ENCODE measurements around the gene RANBP3L. TPM values are rescaled to one million over a fixed set of nuclear protein-coding genes. Genes with fewer than 3 reads are reported as not detected.
A peak's percentile ranks its signal among the peaks of the same experiment; 100 is the strongest.

RANBP3L gene
- total and polyA plus RNA-seq, 8 donors = 0.08 to 0.43 (median 0.23) TPM; not detected in 2

DNA sequence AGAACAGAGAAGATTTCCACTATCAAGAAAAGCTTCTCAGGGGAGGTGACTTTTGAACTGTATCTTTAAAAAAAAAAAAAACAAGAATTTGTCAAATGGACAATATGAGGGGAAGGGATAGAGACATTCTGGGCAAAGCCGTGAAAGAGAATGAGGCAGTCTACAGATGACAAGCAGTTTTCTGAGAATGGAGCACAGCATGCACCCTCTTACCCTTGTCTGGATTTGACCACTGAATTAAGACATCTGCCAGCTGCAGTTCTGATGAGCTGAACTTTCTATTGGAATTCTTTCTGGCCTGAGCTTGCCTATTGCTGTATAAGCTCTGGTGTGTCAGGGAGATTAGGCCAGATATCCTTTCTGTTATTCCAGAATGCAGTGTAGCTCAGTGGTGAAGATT lies 10.3 kb upstream of the RANBP3L start:
- intact Hi-C loops (cut with DNase I) = no loop called here

GRCh38 chr5:36310138-36310537 lies 8.4 kb upstream of the RANBP3L start:
- TF ChIP-seq, protein P1, sequence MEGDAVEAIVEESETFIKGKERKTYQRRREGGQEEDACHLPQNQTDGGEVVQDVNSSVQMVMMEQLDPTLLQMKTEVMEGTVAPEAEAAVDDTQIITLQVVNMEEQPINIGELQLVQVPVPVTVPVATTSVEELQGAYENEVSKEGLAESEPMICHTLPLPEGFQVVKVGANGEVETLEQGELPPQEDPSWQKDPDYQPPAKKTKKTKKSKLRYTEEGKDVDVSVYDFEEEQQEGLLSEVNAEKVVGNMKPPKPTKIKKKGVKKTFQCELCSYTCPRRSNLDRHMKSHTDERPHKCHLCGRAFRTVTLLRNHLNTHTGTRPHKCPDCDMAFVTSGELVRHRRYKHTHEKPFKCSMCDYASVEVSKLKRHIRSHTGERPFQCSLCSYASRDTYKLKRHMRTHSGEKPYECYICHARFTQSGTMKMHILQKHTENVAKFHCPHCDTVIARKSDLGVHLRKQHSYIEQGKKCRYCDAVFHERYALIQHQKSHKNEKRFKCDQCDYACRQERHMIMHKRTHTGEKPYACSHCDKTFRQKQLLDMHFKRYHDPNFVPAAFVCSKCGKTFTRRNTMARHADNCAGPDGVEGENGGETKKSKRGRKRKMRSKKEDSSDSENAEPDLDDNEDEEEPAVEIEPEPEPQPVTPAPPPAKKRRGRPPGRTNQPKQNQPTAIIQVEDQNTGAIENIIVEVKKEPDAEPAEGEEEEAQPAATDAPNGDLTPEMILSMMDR (IDR thresholded peaks at IDR 0.05) = no peak
- no peak for ATAC-seq
- H3K36me3 ChIP-seq = no peaks in the 10 kb centered on the region
- peaks cover 0 to 5% (median 0%) of the 10 kb centered on the region in 3 donors for H3K4me1 ChIP-seq
- H3K27me3 ChIP-seq = no peaks in the 10 kb centered on the region
- H3K27ac ChIP-seq = no peak overlapping the region
- FAIRE-seq = no peak
- H3K4me3 ChIP-seq = no peak overlapping the region
- no peak for DNase-seq
- 73 to 76% methylated on average over 3 of the region's 3 CpGs for WGBS, 2 donors
- no peaks in the 10 kb centered on the region for H3K9me3 ChIP-seq
- intact Hi-C loops (cut with DNase I) = no loop called here

More for the DNA sequence above, 10.3 kb upstream of the RANBP3L start:
- no peak overlapping the region for H3K4me3 ChIP-seq
- H3K4me1 ChIP-seq = no peaks in the 10 kb centered on the region
- ATAC-seq = no peak
- WGBS, 2 donors = 43 to 76% methylated on average over 1 of the region's 1 CpG
- H3K27ac ChIP-seq = no peak overlapping the region
- no peaks in the 10 kb centered on the region for H3K36me3 ChIP-seq
- no peak for FAIRE-seq
- no peaks in the 10 kb centered on the region for H3K9me3 ChIP-seq
- no peaks in the 10 kb centered on the region for H3K27me3 ChIP-seq
- TF ChIP-seq, protein P1 (IDR thresholded peaks at IDR 0.05) = no peak
- DNase-seq = no peak

DNA sequence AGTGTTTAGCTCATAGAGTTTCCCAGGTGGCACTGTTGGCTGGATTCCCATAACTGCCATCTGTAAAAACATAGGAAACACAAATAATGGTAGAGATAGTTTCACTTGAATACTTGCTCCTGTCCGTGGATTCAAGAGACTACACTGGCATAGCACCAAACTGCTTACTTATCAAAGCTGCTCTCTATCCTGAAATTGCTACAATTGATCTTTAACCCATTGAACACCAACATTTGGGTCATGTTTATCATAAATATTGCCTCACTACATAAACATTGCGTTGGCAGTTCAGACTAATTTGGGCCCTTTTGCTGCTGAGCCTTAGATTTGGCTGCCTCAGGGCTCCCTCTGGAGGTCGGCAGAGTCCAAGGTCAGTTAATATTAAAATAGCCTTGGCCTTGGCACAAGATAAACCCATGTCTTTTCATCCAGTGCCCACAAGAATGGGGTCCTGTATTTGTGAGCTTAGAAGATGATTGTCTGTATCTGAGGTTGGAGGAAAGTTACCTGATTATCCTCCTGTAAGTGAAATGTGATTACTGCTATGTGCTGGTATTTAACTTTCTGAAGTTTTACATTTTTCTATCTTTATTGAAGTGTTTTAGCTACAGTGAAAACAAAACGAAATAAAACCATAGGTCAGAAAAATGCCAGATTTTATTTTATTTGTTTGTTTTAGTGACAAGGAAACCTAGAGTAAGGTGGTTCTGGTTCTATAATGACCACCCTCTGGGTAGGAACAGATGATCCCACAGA lies 4.0 kb upstream of the RANBP3L start:
- H3K9me3 ChIP-seq = no peaks in the 10 kb centered on the region
- TF ChIP-seq, protein P1 (IDR thresholded peaks at IDR 0.05) = peak in 3 of 4 donors; percentile 28 to 41 (median 33)
- ATAC-seq (peak; percentile 47 to 78 (median 62)), FAIRE-seq (peak; percentile 26), DNase-seq (peak in 4 of 6 donors; percentile 23 to 46 (median 36))
- WGBS, 2 donors = 8 to 10% methylated on average over 4 of the region's 4 CpGs
- H3K36me3 ChIP-seq = no peaks in the 10 kb centered on the region
- no peak overlapping the region for H3K4me3 ChIP-seq
- peaks cover 8 to 12% (median 10%) of the 10 kb centered on the region in 3 donors for H3K4me1 ChIP-seq
- H3K27ac ChIP-seq = no peak overlapping the region
- no peaks in the 10 kb centered on the region for H3K27me3 ChIP-seq
- intact Hi-C loops (cut with DNase I) = no loop called here

DNA sequence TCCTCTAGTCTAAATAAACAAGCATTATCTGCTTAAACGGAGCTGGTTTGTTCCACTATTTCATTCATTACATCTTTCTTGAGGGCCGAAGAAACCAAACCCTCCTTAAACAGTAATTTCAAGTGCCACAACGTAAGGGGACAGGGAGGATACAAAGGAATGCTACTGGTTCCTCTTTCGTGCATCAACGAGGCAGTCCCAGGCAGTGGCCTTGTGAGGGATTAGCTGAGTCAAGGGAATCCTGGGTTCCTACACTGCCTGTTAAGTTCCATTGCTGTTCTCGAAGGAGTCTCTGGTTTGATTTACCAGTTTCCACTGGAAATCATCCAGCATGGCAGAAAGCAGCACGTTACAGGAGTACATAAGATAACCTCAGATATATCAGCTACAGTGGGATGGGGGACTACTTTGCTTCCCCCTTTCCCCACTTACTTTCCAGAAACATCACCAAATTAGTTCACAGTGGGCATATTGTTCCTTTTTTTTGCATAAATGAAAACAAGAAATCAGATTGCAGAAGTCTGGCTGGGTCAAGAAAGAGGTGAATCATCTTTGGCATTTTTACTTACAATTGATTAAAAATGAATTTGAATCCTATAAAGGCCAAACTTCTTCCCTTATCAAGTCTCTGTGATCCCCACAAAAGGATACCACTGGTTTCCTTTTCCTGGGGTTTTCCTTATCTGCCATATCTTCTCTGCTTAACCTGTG lies 2.5 kb upstream of the RANBP3L start:
- Histone ChIP-seq H3K27me3 (no peaks in the 10 kb centered on the region), H3K4me1 (peaks cover 10 to 16% (median 16%) of the 10 kb centered on the region in 3 donors), H3K36me3 (no peaks in the 10 kb centered on the region), H3K27ac (no peak overlapping the region), H3K9me3 (no peaks in the 10 kb centered on the region), H3K4me3 (no peak overlapping the region)
- WGBS, 2 donors = 65 to 69% methylated on average over 7 of the region's 7 CpGs
- intact Hi-C loops (cut with DNase I) = no loop called here
- DNase-seq (no peak), FAIRE-seq (no peak), ATAC-seq (no peak)
- TF ChIP-seq, protein P1 (IDR thresholded peaks at IDR 0.05) = no peak

Measured in pancreas (tissue), 10 donors.